ENCODE data around the gene ECHDC3. TPM values are rescaled to one million over a fixed set of nuclear protein-coding genes. Genes with fewer than 3 reads are reported as not detected.

ECHDC3 gene
- total RNA-seq, 1 donor from 2014 or later: 4.0 TPM

- DNase-seq (ENCODE audit: extremely low spot score, unreplicated experiment): no peak
- Mint-ChIP-seq H3K4me1 (ENCODE audit: unreplicated experiment) (peaks cover 12% of the 10 kb centered on the region), H3K36me3 (no peaks in the 10 kb centered on the region), H3K27me3 (no peaks in the 10 kb centered on the region), H3K4me3 (no peak overlapping the region), H3K9me3 (no peaks in the 10 kb centered on the region), H3K27ac (no peak overlapping the region)
- TF ChIP-seq, protein P1, sequence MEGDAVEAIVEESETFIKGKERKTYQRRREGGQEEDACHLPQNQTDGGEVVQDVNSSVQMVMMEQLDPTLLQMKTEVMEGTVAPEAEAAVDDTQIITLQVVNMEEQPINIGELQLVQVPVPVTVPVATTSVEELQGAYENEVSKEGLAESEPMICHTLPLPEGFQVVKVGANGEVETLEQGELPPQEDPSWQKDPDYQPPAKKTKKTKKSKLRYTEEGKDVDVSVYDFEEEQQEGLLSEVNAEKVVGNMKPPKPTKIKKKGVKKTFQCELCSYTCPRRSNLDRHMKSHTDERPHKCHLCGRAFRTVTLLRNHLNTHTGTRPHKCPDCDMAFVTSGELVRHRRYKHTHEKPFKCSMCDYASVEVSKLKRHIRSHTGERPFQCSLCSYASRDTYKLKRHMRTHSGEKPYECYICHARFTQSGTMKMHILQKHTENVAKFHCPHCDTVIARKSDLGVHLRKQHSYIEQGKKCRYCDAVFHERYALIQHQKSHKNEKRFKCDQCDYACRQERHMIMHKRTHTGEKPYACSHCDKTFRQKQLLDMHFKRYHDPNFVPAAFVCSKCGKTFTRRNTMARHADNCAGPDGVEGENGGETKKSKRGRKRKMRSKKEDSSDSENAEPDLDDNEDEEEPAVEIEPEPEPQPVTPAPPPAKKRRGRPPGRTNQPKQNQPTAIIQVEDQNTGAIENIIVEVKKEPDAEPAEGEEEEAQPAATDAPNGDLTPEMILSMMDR (conservative IDR thresholded peaks at IDR 0.05): no peak
These were observed 21.3 kb downstream of the ECHDC3 start for GRCh38 chr10:11763501-11763861.

DNA sequence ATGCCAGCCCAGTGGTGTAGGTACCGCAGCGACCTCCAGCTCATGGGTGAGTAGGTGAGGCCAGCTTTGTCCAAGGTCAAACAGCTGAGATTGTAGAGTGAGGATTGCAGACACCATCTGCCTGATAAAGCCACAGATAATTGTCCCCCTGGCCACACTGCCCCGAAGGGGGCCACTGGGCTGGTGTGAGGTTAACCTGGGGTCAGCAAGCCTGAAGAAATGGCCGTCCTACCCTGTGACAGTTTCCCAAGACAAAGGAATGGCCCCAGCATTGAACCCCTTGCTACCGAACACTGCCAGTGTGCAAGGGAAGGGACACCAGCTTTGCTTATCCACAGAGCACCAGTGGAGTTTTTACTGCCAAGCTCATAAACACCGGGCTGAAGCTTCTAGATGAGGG is 23.0 kb downstream of the ECHDC3 start:
- Mint-ChIP-seq H3K9me3 (no peaks in the 10 kb centered on the region), H3K36me3 (no peaks in the 10 kb centered on the region)

DNA sequence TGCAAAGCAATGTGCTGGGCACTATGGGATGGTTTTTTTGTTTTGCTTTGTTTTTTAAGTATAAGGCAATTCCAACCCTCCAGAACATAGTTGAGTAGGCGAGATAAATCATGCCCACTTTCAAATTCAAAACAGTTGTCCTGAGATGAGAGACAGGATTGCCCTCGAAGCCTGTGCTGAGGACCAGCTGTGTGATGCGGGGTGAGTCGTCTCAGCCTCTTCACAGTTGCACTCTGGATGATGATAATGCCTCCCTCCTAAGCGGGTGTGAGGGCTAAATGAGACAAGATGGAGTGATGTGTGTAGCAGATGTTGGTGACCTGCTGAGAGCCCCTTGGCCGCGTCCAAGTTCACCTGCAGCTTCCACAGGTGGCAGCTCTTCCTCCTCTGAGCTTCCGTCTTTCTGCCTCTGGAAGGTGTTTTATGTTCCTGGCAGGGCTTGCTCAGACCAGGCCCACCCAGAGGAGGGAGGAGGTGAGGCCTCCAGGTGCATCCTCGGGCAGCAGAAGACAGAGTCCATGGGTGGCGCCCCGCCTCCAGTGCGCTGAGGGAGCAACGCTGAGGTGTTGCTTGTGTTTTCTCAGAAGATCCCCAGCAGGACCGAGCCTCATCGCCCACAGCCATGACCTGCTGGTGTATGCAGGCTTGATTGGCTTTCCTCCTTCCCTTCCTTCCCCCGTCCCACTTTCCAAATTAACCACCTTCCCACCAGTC is 30.6 kb downstream of the ECHDC3 start:
- H3K27ac Mint-ChIP-seq: no peak overlapping the region
- H3K4me1 Mint-ChIP-seq (ENCODE audit: unreplicated experiment): peaks cover 7% of the 10 kb centered on the region
- TF ChIP-seq, protein P1 (conservative IDR thresholded peaks at IDR 0.05): no peak
- H3K4me3 Mint-ChIP-seq: no peak overlapping the region
- DNase-seq (ENCODE audit: extremely low spot score, unreplicated experiment): no peak
- no peaks in the 10 kb centered on the region for H3K36me3 Mint-ChIP-seq
- peaks cover 26% of the 10 kb centered on the region for H3K27me3 Mint-ChIP-seq
- H3K9me3 Mint-ChIP-seq: no peaks in the 10 kb centered on the region

More for the DNA sequence above, 23.0 kb downstream of the ECHDC3 start:
- TF ChIP-seq, protein P1 (conservative IDR thresholded peaks at IDR 0.05): no peak
- H3K4me3 Mint-ChIP-seq: no peak overlapping the region
- DNase-seq (ENCODE audit: extremely low spot score, unreplicated experiment): no peak
- H3K27me3 Mint-ChIP-seq: peaks cover 3% of the 10 kb centered on the region
- peaks cover 8% of the 10 kb centered on the region for H3K4me1 Mint-ChIP-seq (ENCODE audit: unreplicated experiment)
- H3K27ac Mint-ChIP-seq: no peak overlapping the region

GRCh38 chr10:11773761-11774441 is 31.7 kb downstream of the ECHDC3 start:
- Mint-ChIP-seq H3K4me1 (ENCODE audit: unreplicated experiment) (peaks cover 7% of the 10 kb centered on the region), H3K4me3 (no peak overlapping the region), H3K27ac (no peak overlapping the region), H3K27me3 (peaks cover 28% of the 10 kb centered on the region), H3K36me3 (no peaks in the 10 kb centered on the region), H3K9me3 (peaks cover 2% of the 10 kb centered on the region)
- no peak for DNase-seq (ENCODE audit: extremely low spot score, unreplicated experiment)
- TF ChIP-seq, protein P1 (conservative IDR thresholded peaks at IDR 0.05): no peak

- Mint-ChIP-seq H3K4me3 (no peak overlapping the region), H3K9me3 (peaks cover 5% of the 10 kb centered on the region), H3K27me3 (peaks cover 27% of the 10 kb centered on the region), H3K27ac (no peak overlapping the region), H3K4me1 (ENCODE audit: unreplicated experiment) (peaks cover 7% of the 10 kb centered on the region), H3K36me3 (no peaks in the 10 kb centered on the region)
- TF ChIP-seq, protein P1 (conservative IDR thresholded peaks at IDR 0.05): no peak
- DNase-seq (ENCODE audit: extremely low spot score, unreplicated experiment): no peak
These were observed 33.2 kb downstream of the ECHDC3 start for GRCh38 chr10:11775412-11775811.

Data from type B pancreatic cell (in vitro differentiated cells).